Pancreas (tissue), 10 donors: ENCODE measurements around the gene CASQ2. TPM values are rescaled to one million over a fixed set of nuclear protein-coding genes. Genes with fewer than 3 reads are reported as not detected.

Experiments used
- ATAC-seq, 4 donors: fragments of 200-7000 bp; cut with Tn5 transposase; one replicate each; pipeline versions ENCODE4 v1.8.0 to v1.9.1; 2020; ENCODE audit warnings: mild to moderate bottlenecking in 4 of 4, moderate library complexity in 4 of 4
- DNase-seq, 6 donors: peaks; one replicate each; pipeline ENCODE4 v3.0.0-alpha.2; 2020
- FAIRE-seq: peaks from 2 replicates; lab custom pipeline; 2012; peaks lifted over from hg19 to GRCh38; lab: Jason Lieb, UNC
- H3K27ac ChIP-seq, 4 donors: fragments of 200-600 bp; sonication (generic); 1 replicate in 3 of 4; 2 replicates in 1 of 4; pipeline versions ENCODE4 v1.5.0 to v1.8.0; 2020
- H3K27me3 ChIP-seq, 4 donors: fragments of 200-600 bp; one replicate each; pipeline ENCODE4 v1.8.0; 2021
- H3K36me3 ChIP-seq, 3 donors: fragments of 200-600 bp; sonication (generic) in 1 of 3; one replicate each; pipeline versions ENCODE4 v1.5.0 to v1.8.0; 2020 to 2021
- H3K4me1 ChIP-seq, 3 donors: fragments of 200-600 bp; one replicate each; pipeline ENCODE4 v1.8.0; 2021
- H3K4me3 ChIP-seq, 4 donors: fragments of 200-600 bp; sonication (generic) in 2 of 4; one replicate each; pipeline versions ENCODE4 v1.5.0 to v1.8.0; 2020 to 2021
- H3K9me3 ChIP-seq, 4 donors: fragments of 200-600 bp; one replicate each; pipeline ENCODE4 v1.8.0; 2021
- WGBS, 2 donors: extraction: QIAGEN DNeasy Blood & Tissue Kit; methylation state at CpG; one replicate each; pipeline ENCODE4 v1.1.7; 2013; 5-methylcytosine and 5-hydroxymethylcytosine counted together
- intact Hi-C, 3 donors: fragments of 100-400 bp; cut with DNase I; formaldehyde crosslinking; loops; one replicate each; pipeline versions ENCODE4 v1.11.1 to v1.14.2; 2022
- polyA plus RNA-seq, 2 donors: library from polyadenylated mRNA; stranded (reverse); fragments of 200-250 nt; gene quantifications; one replicate each; pipeline ENCODE4 v1.2.3, GENCODE V29; 2013
- total RNA-seq, 6 donors: library from RNA; stranded (reverse); fragmentation: NEBNext Ultra II Directional in 4 of 6; extraction: Animal tissue kit (Norgen Biotek cat#: 25700) in 4 of 6; gene quantifications; one replicate each; pipeline versions ENCODE4 v1.2.1 to v1.2.4, GENCODE V29; 2021 to 2023
- TF ChIP-seq, protein P1 (sequence below), 4 donors: fragments of 200-600 bp; sonication (generic) in 3 of 4; IDR thresholded peaks; one replicate each; pipeline versions ENCODE4 v1.5.0 to v1.8.0; 2021; ENCODE audit warnings: antibody characterized with exemption in 4 of 4
- donor health status: healthy with polysubstance abuse.
- donor health status: DM: no; HTN: no; CAD: no; lungs with moderate emphysema.
- donor health status: DM: no; HTN: no; CAD: no.
- donor health status: control.
- donor health status: control.
- donor health status: Bipolar disorder and iron deficiency.
- donor health status: DM: yes; HTN: yes; CAD: no.
- donor health status: DM: no; HTN: no; CAD: no.
- donor health status: DM: no; HTN: no; CAD: no.
- donor health status: DM: yes; HTN: yes; CAD: no.

The CASQ2 gene
- total and polyA plus RNA-seq, 8 donors = 0.09 to 1.2 (median 0.34) TPM; not detected in 1

DNA sequence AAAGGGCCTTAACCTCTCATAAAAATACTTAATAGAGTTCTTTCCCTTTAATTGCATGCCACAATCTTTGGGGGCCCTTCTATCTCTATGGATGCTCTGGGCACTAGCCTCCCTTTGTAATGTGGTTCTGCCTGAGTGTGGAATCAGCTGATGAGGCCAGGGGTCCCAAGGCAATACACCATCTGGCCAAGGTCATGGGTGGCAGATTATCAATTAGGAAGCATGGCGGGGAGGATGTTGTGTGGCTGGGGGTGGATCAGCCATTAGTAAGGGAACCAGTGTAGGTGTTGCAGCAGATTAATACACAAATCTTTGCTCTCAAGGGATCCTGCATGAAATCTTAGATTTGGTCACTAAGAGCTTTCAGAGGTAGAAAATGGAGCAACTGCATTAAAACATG is 37.1 kb upstream of the CASQ2 start:
- H3K27me3 ChIP-seq = no peaks in the 10 kb centered on the region
- 80 to 89% methylated on average over 1 of the region's 1 CpG for WGBS, 2 donors
- H3K27ac ChIP-seq = no peak overlapping the region
- no peak overlapping the region for H3K4me3 ChIP-seq
- ATAC-seq (no peak), DNase-seq (no peak), FAIRE-seq (no peak)
- no peaks in the 10 kb centered on the region for H3K36me3 ChIP-seq
- H3K9me3 ChIP-seq = no peaks in the 10 kb centered on the region
- intact Hi-C loops = loop anchor here in 2 of 3 donors (5.0 to 10.0 kb wide), 2 partner anchors 177 to 179 kb away; no protein-coding TSS in a partner anchor
- peaks cover 3 to 5% (median 5%) of the 10 kb centered on the region in 3 donors for H3K4me1 ChIP-seq
- TF ChIP-seq, protein P1, sequence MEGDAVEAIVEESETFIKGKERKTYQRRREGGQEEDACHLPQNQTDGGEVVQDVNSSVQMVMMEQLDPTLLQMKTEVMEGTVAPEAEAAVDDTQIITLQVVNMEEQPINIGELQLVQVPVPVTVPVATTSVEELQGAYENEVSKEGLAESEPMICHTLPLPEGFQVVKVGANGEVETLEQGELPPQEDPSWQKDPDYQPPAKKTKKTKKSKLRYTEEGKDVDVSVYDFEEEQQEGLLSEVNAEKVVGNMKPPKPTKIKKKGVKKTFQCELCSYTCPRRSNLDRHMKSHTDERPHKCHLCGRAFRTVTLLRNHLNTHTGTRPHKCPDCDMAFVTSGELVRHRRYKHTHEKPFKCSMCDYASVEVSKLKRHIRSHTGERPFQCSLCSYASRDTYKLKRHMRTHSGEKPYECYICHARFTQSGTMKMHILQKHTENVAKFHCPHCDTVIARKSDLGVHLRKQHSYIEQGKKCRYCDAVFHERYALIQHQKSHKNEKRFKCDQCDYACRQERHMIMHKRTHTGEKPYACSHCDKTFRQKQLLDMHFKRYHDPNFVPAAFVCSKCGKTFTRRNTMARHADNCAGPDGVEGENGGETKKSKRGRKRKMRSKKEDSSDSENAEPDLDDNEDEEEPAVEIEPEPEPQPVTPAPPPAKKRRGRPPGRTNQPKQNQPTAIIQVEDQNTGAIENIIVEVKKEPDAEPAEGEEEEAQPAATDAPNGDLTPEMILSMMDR (IDR thresholded peaks at IDR 0.05) = no peak

DNA sequence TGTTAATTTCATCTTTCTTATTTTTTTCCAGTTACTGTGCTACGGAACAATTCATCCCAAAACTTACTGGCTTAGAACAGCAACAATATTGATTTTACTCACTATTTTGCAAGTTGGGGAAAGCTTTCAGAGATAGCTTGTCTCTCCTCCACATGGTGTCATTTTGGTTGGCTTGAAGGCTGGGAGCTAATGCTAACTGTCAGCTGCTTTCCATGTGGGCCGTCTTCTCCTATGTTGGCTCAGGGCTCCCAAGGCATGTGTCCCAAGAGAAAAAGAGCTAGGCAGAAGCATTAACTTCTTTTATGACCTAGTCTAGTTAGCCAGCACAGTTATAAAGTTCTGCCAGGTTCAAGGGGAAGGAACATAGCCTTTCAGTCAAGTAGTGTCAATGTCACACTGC is 33.9 kb upstream of the CASQ2 start:
- WGBS, 2 donors = 38 to 47% methylated on average over 2 of the region's 2 CpGs
- Histone ChIP-seq H3K4me3 (no peak overlapping the region), H3K27ac (no peak overlapping the region), H3K36me3 (no peaks in the 10 kb centered on the region), H3K9me3 (no peaks in the 10 kb centered on the region), H3K27me3 (no peaks in the 10 kb centered on the region), H3K4me1 (no peaks in the 10 kb centered on the region)
- DNase-seq = no peak
- intact Hi-C loops = loop anchor here in 1 of 3 donors (10.0 kb wide), 1 partner anchor 182 kb away; no protein-coding TSS in a partner anchor
- ATAC-seq = no peak
- TF ChIP-seq, protein P1 (IDR thresholded peaks at IDR 0.05) = no peak
- no peak for FAIRE-seq

DNA sequence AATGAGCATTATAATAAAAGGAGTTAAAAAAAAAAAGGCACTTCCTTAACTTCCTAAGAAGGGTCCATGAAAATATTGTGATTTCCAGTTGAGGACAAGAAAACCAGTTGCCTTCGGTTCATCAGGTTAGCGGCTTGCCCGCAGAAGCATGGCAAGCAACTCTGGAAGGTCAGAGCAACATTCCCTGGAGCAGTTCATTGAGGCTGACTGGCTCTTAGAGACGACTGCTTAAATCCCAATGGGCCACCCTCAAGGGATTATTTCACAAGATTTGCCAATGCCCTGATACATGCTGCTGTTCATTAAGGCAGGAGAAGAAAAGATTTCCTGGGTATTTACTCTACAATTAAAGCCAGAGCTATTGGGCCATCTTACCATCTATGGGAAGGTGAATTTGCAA is 29.0 kb upstream of the CASQ2 start:
- intact Hi-C loops = no loop called here
- H3K27me3 ChIP-seq = no peaks in the 10 kb centered on the region
- TF ChIP-seq, protein P1 (IDR thresholded peaks at IDR 0.05) = no peak
- H3K4me1 ChIP-seq = no peaks in the 10 kb centered on the region
- ATAC-seq = no peak
- H3K9me3 ChIP-seq = no peaks in the 10 kb centered on the region
- H3K27ac ChIP-seq = no peak overlapping the region
- no peak overlapping the region for H3K4me3 ChIP-seq
- no peaks in the 10 kb centered on the region for H3K36me3 ChIP-seq
- no peak for FAIRE-seq
- DNase-seq = no peak
- WGBS, 2 donors = 89 to 90% methylated on average over 4 of the region's 4 CpGs

DNA sequence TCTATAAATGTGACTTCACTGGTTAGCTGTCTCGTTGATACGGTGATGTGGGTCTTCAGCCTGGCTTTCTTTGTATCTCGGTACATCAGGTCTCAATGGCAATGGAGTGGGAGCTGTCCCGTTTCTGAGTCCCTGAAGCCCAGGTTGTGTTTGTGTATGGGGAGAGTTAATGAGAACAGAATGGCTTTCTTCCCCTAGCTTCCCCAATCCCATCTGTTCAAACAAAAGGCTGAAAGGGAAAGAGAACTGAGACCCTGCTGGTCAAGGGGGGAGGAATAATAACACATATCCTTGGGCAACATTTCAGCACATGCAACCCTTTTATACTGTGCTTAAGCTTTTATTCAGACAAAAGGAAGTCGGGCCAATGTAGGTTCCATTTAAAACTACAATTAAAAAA is 28.4 kb upstream of the CASQ2 start:
- 67 to 68% methylated on average over 5 of the region's 5 CpGs for WGBS, 2 donors
- intact Hi-C loops = no loop called here
- Histone ChIP-seq H3K27ac (no peak overlapping the region), H3K4me1 (no peaks in the 10 kb centered on the region), H3K27me3 (no peaks in the 10 kb centered on the region), H3K9me3 (no peaks in the 10 kb centered on the region), H3K36me3 (no peaks in the 10 kb centered on the region), H3K4me3 (no peak overlapping the region)
- ATAC-seq (no peak), DNase-seq (no peak), FAIRE-seq (no peak)
- TF ChIP-seq, protein P1 (IDR thresholded peaks at IDR 0.05) = no peak

DNA sequence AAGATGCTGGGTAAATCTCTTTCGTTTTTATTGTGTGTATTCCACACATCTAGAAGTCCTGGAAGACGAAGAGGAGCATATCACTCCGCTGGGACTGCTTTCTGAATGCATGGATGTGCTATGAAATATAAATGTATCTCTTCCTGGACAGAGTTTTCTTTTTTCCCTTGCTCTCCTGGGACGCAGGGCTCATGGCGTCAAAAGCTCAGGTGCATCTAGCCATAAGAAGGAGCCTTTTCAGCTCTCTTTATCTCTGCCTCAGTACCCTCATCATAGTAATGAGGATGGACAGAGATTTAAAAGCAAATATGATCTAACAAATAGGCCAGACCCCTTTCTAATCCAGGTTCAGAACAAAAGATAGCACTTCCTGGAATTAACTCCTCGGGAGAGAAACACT is 27.5 kb upstream of the CASQ2 start:
- H3K4me1 ChIP-seq = no peaks in the 10 kb centered on the region
- intact Hi-C loops = no loop called here
- WGBS, 2 donors = 75 to 81% methylated on average over 6 of the region's 6 CpGs
- no peak overlapping the region for H3K27ac ChIP-seq
- H3K27me3 ChIP-seq = no peaks in the 10 kb centered on the region
- no peak overlapping the region for H3K4me3 ChIP-seq
- H3K36me3 ChIP-seq = no peaks in the 10 kb centered on the region
- DNase-seq (no peak), FAIRE-seq (no peak), ATAC-seq (no peak)
- TF ChIP-seq, protein P1 (IDR thresholded peaks at IDR 0.05) = no peak
- H3K9me3 ChIP-seq = no peaks in the 10 kb centered on the region
